Measurements from ENCODE around the gene ATP8B4.

ATP8B4 gene

DNA sequence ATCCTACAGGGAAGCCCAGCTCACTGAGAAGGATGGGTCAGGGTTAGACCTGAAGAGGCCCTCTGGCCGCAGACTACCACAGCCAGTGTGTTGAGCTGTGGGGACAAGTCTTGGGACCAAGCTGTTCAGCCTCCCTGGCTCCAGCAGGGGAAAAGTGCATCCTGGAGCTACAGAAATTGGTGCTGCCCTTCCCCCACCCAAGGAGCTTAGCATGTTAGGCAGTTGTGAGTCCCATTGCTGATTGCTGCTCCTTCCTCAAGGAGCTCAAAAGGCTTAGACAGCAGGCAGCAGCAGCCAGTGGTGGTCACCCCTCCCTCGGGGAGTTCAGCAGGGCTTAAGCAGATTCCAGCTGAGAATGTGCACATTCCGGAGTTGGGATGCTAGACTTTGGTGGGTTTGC, 165.6 kb downstream of the ATP8B4 start:
- no peak for DNase-seq (ENCODE audit: low read depth, low spot score)
- WGBS (ENCODE audit: insufficient coverage, insufficient read length), result no CpG with 5 or more reads among the region's 3 CpGs
- H3K36me3 ChIP-seq (ENCODE audit: control insufficient read depth, insufficient read depth, low read length), result no peaks in the 10 kb centered on the region
- H3K27ac ChIP-seq (ENCODE audit: low read length), result no peak overlapping the region
- no peaks in the 10 kb centered on the region for H3K27me3 ChIP-seq (ENCODE audit: control insufficient read depth, insufficient read depth, low read length)
- H3K4me3 ChIP-seq (ENCODE audit: low read length), result no peak overlapping the region
- no peaks in the 10 kb centered on the region for H3K9me3 ChIP-seq (ENCODE audit: control insufficient read depth, insufficient read depth, low read length)
- H3K4me1 ChIP-seq (ENCODE audit: control insufficient read depth, insufficient read depth, low read length), result no peaks in the 10 kb centered on the region

DNA sequence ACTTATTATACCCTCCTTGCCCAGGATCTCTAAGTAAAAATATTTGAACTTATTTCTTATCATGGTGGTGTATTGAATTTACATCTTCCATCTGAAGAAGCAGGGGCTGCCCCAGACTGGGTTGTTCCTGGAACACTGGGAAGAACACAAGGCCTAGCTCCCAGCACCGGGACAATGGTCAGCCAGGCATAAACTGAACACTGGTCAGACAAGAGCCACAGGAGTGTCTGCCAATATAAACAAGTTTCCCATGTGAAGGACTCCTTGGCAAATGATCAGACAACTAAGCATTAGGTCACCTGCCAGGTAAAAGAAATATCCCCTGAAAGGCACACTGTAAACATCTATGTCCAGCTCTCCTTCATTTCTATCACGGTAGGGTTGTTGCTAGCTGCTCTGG, 172.4 kb downstream of the ATP8B4 start:
- Histone ChIP-seq H3K27me3 (ENCODE audit: control insufficient read depth, insufficient read depth, low read length) (no peaks in the 10 kb centered on the region), H3K27ac (ENCODE audit: low read length) (no peak overlapping the region), H3K36me3 (ENCODE audit: control insufficient read depth, insufficient read depth, low read length) (no peaks in the 10 kb centered on the region), H3K4me3 (ENCODE audit: low read length) (no peak overlapping the region), H3K4me1 (ENCODE audit: control insufficient read depth, insufficient read depth, low read length) (no peaks in the 10 kb centered on the region), H3K9me3 (ENCODE audit: control insufficient read depth, insufficient read depth, low read length) (no peaks in the 10 kb centered on the region)
- no peak for DNase-seq (ENCODE audit: low read depth, low spot score)
- no CpG with 5 or more reads among the region's 2 CpGs for WGBS (ENCODE audit: insufficient coverage, insufficient read length)

DNA sequence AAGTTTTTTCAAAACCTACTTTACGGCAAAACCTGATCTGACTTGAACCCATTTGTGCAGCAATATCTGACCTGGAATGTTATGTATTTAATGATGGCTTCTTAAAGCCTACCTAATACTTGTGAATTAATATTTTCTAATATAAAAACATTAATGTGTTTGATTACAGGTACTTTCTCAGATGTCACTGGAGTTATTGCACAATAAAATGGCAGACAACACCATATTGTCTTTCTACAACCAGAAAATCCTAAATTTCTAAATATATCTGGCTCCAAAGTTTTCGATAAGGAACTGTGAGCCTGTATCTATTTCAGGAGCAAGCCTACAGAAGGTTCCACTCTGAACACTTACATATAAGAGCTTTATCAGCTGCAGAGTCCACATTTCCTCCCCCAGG, 184.5 kb downstream of the ATP8B4 start:
- no peak for DNase-seq (ENCODE audit: low read depth, low spot score)
- H3K4me3 ChIP-seq (ENCODE audit: low read length), result no peak overlapping the region
- H3K27me3 ChIP-seq (ENCODE audit: control insufficient read depth, insufficient read depth, low read length), result 0 out of 2 replicates have a peak, but pooled peaks cover 1% of the 10 kb centered on the region
- H3K9me3 ChIP-seq (ENCODE audit: control insufficient read depth, insufficient read depth, low read length), result no peaks in the 10 kb centered on the region
- H3K4me1 ChIP-seq (ENCODE audit: control insufficient read depth, insufficient read depth, low read length), result no peaks in the 10 kb centered on the region
- H3K36me3 ChIP-seq (ENCODE audit: control insufficient read depth, insufficient read depth, low read length), result no peaks in the 10 kb centered on the region
- H3K27ac ChIP-seq (ENCODE audit: low read length), result no peak overlapping the region
- no CpG with 5 or more reads among the region's 2 CpGs for WGBS (ENCODE audit: insufficient coverage, insufficient read length)

DNA sequence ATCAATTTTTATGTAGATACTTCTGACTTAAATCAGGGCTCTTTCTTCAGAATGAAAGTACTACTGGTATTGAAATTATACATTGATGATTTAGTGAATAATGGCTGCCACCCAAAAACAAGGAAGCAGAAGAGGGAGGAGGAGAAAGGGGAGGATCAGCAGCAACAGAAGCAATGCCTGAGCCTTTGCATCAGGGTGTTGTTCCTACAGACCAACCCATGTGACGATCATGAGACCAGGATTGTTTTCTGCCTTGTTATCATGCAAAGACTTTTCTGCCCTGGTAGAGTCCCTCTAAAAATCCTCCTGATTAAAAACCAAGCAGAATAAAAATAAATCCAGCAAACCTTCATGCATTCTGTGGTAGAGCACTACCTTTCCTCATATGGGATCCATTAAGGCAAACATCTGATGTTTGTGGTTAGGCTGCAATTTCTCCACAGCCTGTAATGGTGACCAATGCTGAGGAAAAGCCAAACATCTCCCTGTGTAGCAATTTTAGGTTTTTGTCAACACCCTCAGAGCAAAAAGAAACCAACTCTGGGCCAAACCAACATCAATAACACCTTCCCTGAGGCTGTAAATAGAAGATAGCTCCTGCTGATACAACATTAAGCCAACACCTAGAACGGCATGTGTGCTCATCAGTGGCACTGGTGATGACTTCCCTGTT, 191.7 kb downstream of the ATP8B4 start:
- whole genome bisulfite sequencing (ENCODE audit: insufficient coverage, insufficient read length), result no CpG with 5 or more reads among the region's 2 CpGs
- Histone ChIP-seq H3K27me3 (ENCODE audit: control insufficient read depth, insufficient read depth, low read length) (no peaks in the 10 kb centered on the region), H3K27ac (ENCODE audit: low read length) (no peak overlapping the region), H3K4me3 (ENCODE audit: low read length) (no peak overlapping the region), H3K9me3 (ENCODE audit: control insufficient read depth, insufficient read depth, low read length) (no peaks in the 10 kb centered on the region), H3K36me3 (ENCODE audit: control insufficient read depth, insufficient read depth, low read length) (no peaks in the 10 kb centered on the region), H3K4me1 (ENCODE audit: control insufficient read depth, insufficient read depth, low read length) (no peaks in the 10 kb centered on the region)
- DNase-seq (ENCODE audit: low read depth, low spot score), result no peak

DNA sequence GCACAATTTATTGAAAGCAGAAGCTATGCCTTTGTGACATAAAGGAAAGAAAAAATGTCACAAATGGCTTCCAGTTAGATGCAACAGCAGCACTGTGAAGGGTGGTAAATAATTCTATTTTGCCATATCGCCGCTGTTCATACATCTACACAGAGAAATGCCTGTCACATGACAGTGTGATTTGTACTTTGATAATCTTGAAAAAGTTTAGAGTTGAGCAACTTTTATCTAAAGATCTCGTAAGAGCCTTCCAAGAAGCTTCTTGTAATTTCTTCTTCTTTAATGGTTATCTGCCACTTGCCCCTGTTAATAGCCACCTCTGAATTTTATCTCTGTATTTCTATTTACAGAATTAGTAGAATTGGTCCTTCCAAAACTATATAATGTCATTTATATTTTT, 192.3 kb downstream of the ATP8B4 start:
- Histone ChIP-seq H3K27me3 (ENCODE audit: control insufficient read depth, insufficient read depth, low read length) (no peaks in the 10 kb centered on the region), H3K9me3 (ENCODE audit: control insufficient read depth, insufficient read depth, low read length) (no peaks in the 10 kb centered on the region), H3K36me3 (ENCODE audit: control insufficient read depth, insufficient read depth, low read length) (no peaks in the 10 kb centered on the region), H3K4me1 (ENCODE audit: control insufficient read depth, insufficient read depth, low read length) (no peaks in the 10 kb centered on the region), H3K27ac (ENCODE audit: low read length) (no peak overlapping the region), H3K4me3 (ENCODE audit: low read length) (no peak overlapping the region)
- no peak for DNase-seq (ENCODE audit: low read depth, low spot score)
- no CpG with 5 or more reads among the region's 3 CpGs for WGBS (ENCODE audit: insufficient coverage, insufficient read length)

DNA sequence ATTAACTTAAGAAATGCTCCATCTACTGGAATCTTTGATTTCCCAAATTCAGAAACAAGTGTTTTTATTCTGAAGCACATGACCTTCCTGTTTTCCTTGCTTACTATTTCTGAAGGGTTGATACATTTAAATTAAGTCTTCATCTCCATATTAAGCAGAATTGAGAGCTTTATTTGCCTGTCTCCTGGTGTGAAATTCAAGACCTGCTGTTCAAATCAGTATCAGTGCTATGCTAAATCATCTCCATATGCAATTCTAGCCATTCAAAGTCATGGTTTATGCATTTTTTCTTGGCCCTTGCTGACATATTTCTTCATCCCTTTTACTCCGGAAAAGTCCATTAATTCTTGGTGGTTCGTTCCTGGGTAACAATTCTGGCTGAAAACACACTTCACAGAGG, 195.4 kb downstream of the ATP8B4 start:
- Histone ChIP-seq H3K4me3 (ENCODE audit: low read length) (no peak overlapping the region), H3K36me3 (ENCODE audit: control insufficient read depth, insufficient read depth, low read length) (no peaks in the 10 kb centered on the region), H3K27ac (ENCODE audit: low read length) (no peak overlapping the region), H3K27me3 (ENCODE audit: control insufficient read depth, insufficient read depth, low read length) (no peaks in the 10 kb centered on the region), H3K4me1 (ENCODE audit: control insufficient read depth, insufficient read depth, low read length) (no peaks in the 10 kb centered on the region), H3K9me3 (ENCODE audit: control insufficient read depth, insufficient read depth, low read length) (no peaks in the 10 kb centered on the region)
- WGBS (ENCODE audit: insufficient coverage, insufficient read length), result no CpG with 5 or more reads among the region's 2 CpGs
- DNase-seq (ENCODE audit: low read depth, low spot score), result no peak

DNA sequence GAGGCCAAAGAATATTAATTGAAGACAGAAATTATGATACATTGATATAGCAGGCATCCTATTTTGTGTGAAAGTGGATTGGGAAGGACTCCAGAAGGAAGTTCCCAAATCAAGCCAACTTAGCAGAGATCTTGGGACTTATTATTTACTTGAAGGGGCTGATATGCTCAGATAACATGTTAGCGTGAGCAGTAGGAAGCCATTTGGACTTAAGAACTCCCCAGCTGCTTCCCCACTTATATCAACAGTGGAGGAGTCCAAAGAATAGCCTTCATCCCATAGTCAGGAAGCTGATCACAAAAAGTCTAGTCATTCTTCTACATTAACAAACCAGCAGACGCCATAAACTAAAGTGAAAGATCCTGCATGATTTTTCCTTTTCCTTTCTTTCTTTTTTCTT, 200.0 kb downstream of the ATP8B4 start:
- H3K9me3 ChIP-seq (ENCODE audit: control insufficient read depth, insufficient read depth, low read length), result no peaks in the 10 kb centered on the region
- no peak overlapping the region for H3K4me3 ChIP-seq (ENCODE audit: low read length)
- H3K27me3 ChIP-seq (ENCODE audit: control insufficient read depth, insufficient read depth, low read length), result no peaks in the 10 kb centered on the region
- H3K27ac ChIP-seq (ENCODE audit: low read length), result no peak overlapping the region
- no CpG with 5 or more reads among the region's 2 CpGs for WGBS (ENCODE audit: insufficient coverage, insufficient read length)
- no peak for DNase-seq (ENCODE audit: low read depth, low spot score)
- H3K36me3 ChIP-seq (ENCODE audit: control insufficient read depth, insufficient read depth, low read length), result no peaks in the 10 kb centered on the region
- H3K4me1 ChIP-seq (ENCODE audit: control insufficient read depth, insufficient read depth, low read length), result no peaks in the 10 kb centered on the region

DNA sequence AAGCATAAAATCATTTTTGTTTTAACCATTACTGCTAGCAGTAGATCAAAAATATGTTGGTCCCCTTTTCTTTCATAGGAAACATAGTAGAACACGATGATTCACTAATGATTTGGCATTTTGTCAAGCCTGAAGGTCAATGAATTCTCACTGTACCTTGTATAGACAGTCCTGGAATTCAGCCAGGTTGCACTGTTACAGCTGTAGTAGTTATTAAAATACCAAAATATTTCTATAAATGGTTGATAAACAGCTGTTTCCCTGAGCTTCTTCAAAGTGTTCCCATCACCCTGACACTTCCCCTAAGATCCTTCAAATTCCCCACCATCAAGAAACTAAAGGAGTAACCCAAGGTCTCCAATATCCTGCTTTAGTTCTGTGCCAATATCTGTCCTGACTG, 200.9 kb downstream of the ATP8B4 start:
- WGBS (ENCODE audit: insufficient coverage, insufficient read length), result no CpG with 5 or more reads among the region's 1 CpG
- H3K4me3 ChIP-seq (ENCODE audit: low read length), result no peak overlapping the region
- no peak overlapping the region for H3K27ac ChIP-seq (ENCODE audit: low read length)
- no peaks in the 10 kb centered on the region for H3K4me1 ChIP-seq (ENCODE audit: control insufficient read depth, insufficient read depth, low read length)
- no peak for DNase-seq (ENCODE audit: low read depth, low spot score)
- no peaks in the 10 kb centered on the region for H3K36me3 ChIP-seq (ENCODE audit: control insufficient read depth, insufficient read depth, low read length)
- no peaks in the 10 kb centered on the region for H3K9me3 ChIP-seq (ENCODE audit: control insufficient read depth, insufficient read depth, low read length)
- no peaks in the 10 kb centered on the region for H3K27me3 ChIP-seq (ENCODE audit: control insufficient read depth, insufficient read depth, low read length)

DNA sequence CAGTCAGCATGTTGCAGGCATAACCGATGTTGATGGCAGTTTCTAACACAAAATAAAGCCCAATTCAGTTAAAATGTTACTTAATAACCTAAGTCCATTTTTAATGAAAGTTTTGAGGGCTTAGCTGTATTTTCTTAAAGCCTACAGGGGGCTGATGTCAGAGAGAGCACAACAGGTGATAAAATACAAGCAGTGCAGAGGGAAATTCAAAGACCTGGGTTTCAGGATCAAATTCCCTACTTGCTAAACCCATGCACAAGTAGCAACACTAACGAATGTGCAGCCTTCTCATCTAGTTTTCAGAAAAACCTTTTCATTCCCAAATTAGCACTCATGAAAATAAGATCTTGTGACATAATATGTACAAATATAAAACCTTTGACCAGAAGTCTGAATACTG, 202.0 kb downstream of the ATP8B4 start:
- Histone ChIP-seq H3K4me3 (ENCODE audit: low read length) (no peak overlapping the region), H3K9me3 (ENCODE audit: control insufficient read depth, insufficient read depth, low read length) (no peaks in the 10 kb centered on the region), H3K36me3 (ENCODE audit: control insufficient read depth, insufficient read depth, low read length) (no peaks in the 10 kb centered on the region), H3K4me1 (ENCODE audit: control insufficient read depth, insufficient read depth, low read length) (no peaks in the 10 kb centered on the region), H3K27me3 (ENCODE audit: control insufficient read depth, insufficient read depth, low read length) (no peaks in the 10 kb centered on the region), H3K27ac (ENCODE audit: low read length) (no peak overlapping the region)
- no CpG with 5 or more reads among the region's 2 CpGs for WGBS (ENCODE audit: insufficient coverage, insufficient read length)
- no peak for DNase-seq (ENCODE audit: low read depth, low spot score)

DNA sequence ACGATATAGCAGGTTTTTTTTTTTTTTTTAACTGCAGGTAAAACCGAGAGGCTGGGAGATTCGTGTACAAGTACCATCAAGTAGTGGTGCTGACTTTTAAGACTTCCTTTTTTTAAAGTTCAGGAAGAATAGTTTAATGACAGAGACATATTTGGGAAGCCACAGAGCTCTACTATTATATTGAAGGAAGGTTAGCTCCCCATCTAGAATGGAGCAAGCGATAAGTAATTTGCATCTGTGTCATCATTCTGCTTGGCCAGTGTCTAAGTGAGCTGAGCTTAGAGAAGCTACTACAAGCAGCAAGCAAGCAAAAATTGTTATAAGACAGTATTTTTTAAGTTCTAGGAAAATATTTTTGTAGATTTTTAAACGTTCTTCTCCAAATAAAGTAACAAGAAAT, 203.2 kb downstream of the ATP8B4 start:
- Histone ChIP-seq H3K9me3 (ENCODE audit: control insufficient read depth, insufficient read depth, low read length) (no peaks in the 10 kb centered on the region), H3K4me1 (ENCODE audit: control insufficient read depth, insufficient read depth, low read length) (no peaks in the 10 kb centered on the region), H3K36me3 (ENCODE audit: control insufficient read depth, insufficient read depth, low read length) (no peaks in the 10 kb centered on the region), H3K27me3 (ENCODE audit: control insufficient read depth, insufficient read depth, low read length) (no peaks in the 10 kb centered on the region), H3K4me3 (ENCODE audit: low read length) (no peak overlapping the region), H3K27ac (ENCODE audit: low read length) (no peak overlapping the region)
- no CpG with 5 or more reads among the region's 5 CpGs for WGBS (ENCODE audit: insufficient coverage, insufficient read length)
- DNase-seq (ENCODE audit: low read depth, low spot score), result no peak

DNA sequence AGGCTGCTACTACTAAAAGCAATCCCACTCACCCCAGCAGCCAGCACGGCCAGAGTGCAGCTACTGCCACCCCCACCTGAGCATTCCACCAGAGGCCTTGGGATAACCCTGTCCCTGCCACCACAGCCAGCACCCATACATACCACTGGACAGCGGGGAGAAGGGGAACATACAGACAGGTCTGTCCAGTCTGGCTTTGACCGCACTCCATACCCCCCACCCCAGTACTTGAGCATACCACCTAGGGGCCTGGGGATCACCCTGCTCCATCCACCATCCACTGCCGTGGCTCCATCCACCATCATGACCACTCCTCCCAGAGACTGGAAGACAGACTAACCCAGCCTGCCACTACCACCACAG, 210.1 kb downstream of the ATP8B4 start:
- Histone ChIP-seq H3K9me3 (ENCODE audit: control insufficient read depth, insufficient read depth, low read length) (no peaks in the 10 kb centered on the region), H3K36me3 (ENCODE audit: control insufficient read depth, insufficient read depth, low read length) (no peaks in the 10 kb centered on the region), H3K27ac (ENCODE audit: low read length) (no peak overlapping the region), H3K27me3 (ENCODE audit: control insufficient read depth, insufficient read depth, low read length) (no peaks in the 10 kb centered on the region), H3K4me3 (ENCODE audit: low read length) (no peak overlapping the region), H3K4me1 (ENCODE audit: control insufficient read depth, insufficient read depth, low read length) (no peaks in the 10 kb centered on the region)
- WGBS (ENCODE audit: insufficient coverage, insufficient read length), result no CpG with 5 or more reads among the region's 4 CpGs
- DNase-seq (ENCODE audit: low read depth, low spot score), result no peak

All from iPS DF 6.9 (cell line).